GM19397 (cell line): ENCODE data around the gene EPB41.
"Not testable (repeated sequence)": the region's sequence is repeated elsewhere in the genome, so short reads cannot be mapped to it uniquely, and the experiment has no call there.

Experiments used
- ATAC-seq: cut with Tn5 transposase; IDR thresholded peaks from one replicate; pipeline ENCODE4 v1.9.1; 2021; ENCODE audit warnings: mild to moderate bottlenecking, moderate library complexity; ENCODE audit not compliant: unreplicated experiment

EPB41 gene

GRCh38 chr1:28926629-28927265 lies 12.4 kb downstream of the EPB41 start:
- peak; percentile 89 for ATAC-seq

- ATAC-seq, result no peak
Measured at GRCh38 chr1:28927266-28927647, 12.9 kb downstream of the EPB41 start.

- ATAC-seq, result no peak
Measured at GRCh38 chr1:28927648-28928313, 13.4 kb downstream of the EPB41 start.

GRCh38 chr1:28928314-28928941 lies 14.1 kb downstream of the EPB41 start:
- no peak for ATAC-seq

- ATAC-seq, result no peak
Measured at GRCh38 chr1:28933277-28933676, 18.9 kb downstream of the EPB41 start.

- ATAC-seq, result no peak
Measured at GRCh38 chr1:28933918-28934317, 19.5 kb downstream of the EPB41 start.

- ATAC-seq, result no peak
Measured at GRCh38 chr1:28934676-28935075, 20.3 kb downstream of the EPB41 start.

- ATAC-seq, result no peak
Measured at GRCh38 chr1:28935293-28935692, 20.9 kb downstream of the EPB41 start.

- ATAC-seq, result no peak
Measured at GRCh38 chr1:28936094-28936493, 21.7 kb downstream of the EPB41 start.

- ATAC-seq, result no peak
Measured at GRCh38 chr1:28936528-28936927, 22.2 kb downstream of the EPB41 start.

- ATAC-seq, result not testable (repeated sequence)
Measured at GRCh38 chr1:28943581-28943980, 29.2 kb downstream of the EPB41 start.

- ATAC-seq, result no peak
Measured at GRCh38 chr1:28950006-28950405, 35.6 kb downstream of the EPB41 start.

- ATAC-seq, result no peak
Measured at GRCh38 chr1:28950449-28950848, 36.1 kb downstream of the EPB41 start.

- no peak for ATAC-seq
Measured at GRCh38 chr1:28954126-28954726, 39.9 kb downstream of the EPB41 start.

GRCh38 chr1:28956038-28956464 lies 41.7 kb downstream of the EPB41 start:
- ATAC-seq, result no peak

GRCh38 chr1:28962114-28962831 lies 47.9 kb downstream of the EPB41 start:
- not testable (repeated sequence) for ATAC-seq

GRCh38 chr1:28965271-28965870 lies 51.0 kb downstream of the EPB41 start:
- ATAC-seq, result no peak

GRCh38 chr1:28966617-28967016 lies 52.2 kb downstream of the EPB41 start:
- no peak for ATAC-seq

GRCh38 chr1:28971980-28972771 lies 57.8 kb downstream of the EPB41 start:
- ATAC-seq, result no peak
